G401.6 (cell line): ENCODE results near the gene CNRIP1.
"Not testable (repeated sequence)": the region's sequence is repeated elsewhere in the genome, so short reads cannot be mapped to it uniquely, and the experiment has no call there.

Experiments used
- FAIRE-seq: peaks from 2 replicates; lab custom pipeline; 2012; peaks lifted over from hg19 to GRCh38; lab: Jason Lieb, UNC

The CNRIP1 gene

GRCh38 chr2:68319398-68320117 lies at the start of gene CNRIP1:
CNRIP1 (minus strand) TSS chr2:68319949; CDS start chr2:68319400, 549 bp downstream.
- FAIRE-seq, result no peak

GRCh38 chr2:68369337-68369734 lies 49.6 kb upstream of the CNRIP1 start:
- no peak for FAIRE-seq

GRCh38 chr2:68368654-68369336 lies 49.0 kb upstream of the CNRIP1 start:
- FAIRE-seq, result no peak

GRCh38 chr2:68367953-68368653 lies 48.4 kb upstream of the CNRIP1 start:
- FAIRE-seq, result no peak

GRCh38 chr2:68366083-68366560 lies 46.4 kb upstream of the CNRIP1 start:
- no peak for FAIRE-seq

GRCh38 chr2:68365087-68365486 lies 45.3 kb upstream of the CNRIP1 start, which contains the start of gene PLEK:
PLEK (plus strand) TSS chr2:68365282; CDS start chr2:68365352, 70 bp downstream.
- FAIRE-seq, result no peak

GRCh38 chr2:68363721-68364120 lies 44.0 kb upstream of the CNRIP1 start:
- no peak for FAIRE-seq

GRCh38 chr2:68362749-68363148 lies 43.0 kb upstream of the CNRIP1 start:
- no peak for FAIRE-seq

- peak; percentile 70 for FAIRE-seq
These were observed 42.3 kb upstream of the CNRIP1 start for GRCh38 chr2:68362069-68362468.

- FAIRE-seq, result no peak
These were observed 40.1 kb upstream of the CNRIP1 start for GRCh38 chr2:68359889-68360288.

- no peak for FAIRE-seq
These were observed 38.0 kb upstream of the CNRIP1 start for GRCh38 chr2:68357605-68358337.

- FAIRE-seq, result no peak
These were observed 37.0 kb upstream of the CNRIP1 start for GRCh38 chr2:68356599-68357239.

GRCh38 chr2:68352651-68353391 lies 33.1 kb upstream of the CNRIP1 start:
- no peak for FAIRE-seq

GRCh38 chr2:68351997-68352396 lies 32.2 kb upstream of the CNRIP1 start:
- no peak for FAIRE-seq

- not testable (repeated sequence) for FAIRE-seq
These were observed 29.3 kb upstream of the CNRIP1 start for GRCh38 chr2:68349091-68349490.

GRCh38 chr2:68345129-68345875 lies 25.6 kb upstream of the CNRIP1 start:
- no peak for FAIRE-seq

- no peak for FAIRE-seq
These were observed 24.3 kb upstream of the CNRIP1 start for GRCh38 chr2:68344031-68344430.

- no peak for FAIRE-seq
These were observed 22.7 kb upstream of the CNRIP1 start for GRCh38 chr2:68342470-68342869.

- no peak for FAIRE-seq
These were observed 21.8 kb upstream of the CNRIP1 start for GRCh38 chr2:68341583-68341982.

- FAIRE-seq, result no peak
These were observed 21.2 kb upstream of the CNRIP1 start for GRCh38 chr2:68341062-68341329.
